Activated CD8-positive, alpha-beta memory T cell treated with anti-CD3 and anti-CD28 coated beads, Interleukin-2, amount 50 U/mL, for 48 hours (primary cell): ENCODE measurements around the gene SLC35G4.
"Not testable (repeated sequence)": the region's sequence is repeated elsewhere in the genome, so short reads cannot be mapped to it uniquely, and the experiment has no call there.

Experiments
- DNase-seq: peaks from one replicate; pipeline ENCODE4 v3.0.0-alpha.2; 2020

The SLC35G4 gene

GRCh38 chr18:11609488-11609887 lies at the start of gene SLC35G4:
TSS of gene SLC35G4 (plus strand) at chr18:11609596. CDS start at chr18:11609596, 0 bp downstream.
- not testable (repeated sequence) for DNase-seq

GRCh38 chr18:11561293-11561692 lies 48.1 kb upstream of the SLC35G4 start:
- no peak for DNase-seq

- DNase-seq: no peak
These were observed 43.7 kb upstream of the SLC35G4 start for GRCh38 chr18:11565716-11566115.

GRCh38 chr18:11566236-11566965 lies 43.0 kb upstream of the SLC35G4 start:
- no peak for DNase-seq

GRCh38 chr18:11567396-11567795 lies 42.0 kb upstream of the SLC35G4 start:
- no peak for DNase-seq

GRCh38 chr18:11570073-11570588 lies 39.3 kb upstream of the SLC35G4 start:
- no peak for DNase-seq

- no peak for DNase-seq
These were observed 38.5 kb upstream of the SLC35G4 start for GRCh38 chr18:11570769-11571412.

GRCh38 chr18:11572201-11572600 lies 37.2 kb upstream of the SLC35G4 start:
- no peak for DNase-seq

- no peak for DNase-seq
These were observed 34.9 kb upstream of the SLC35G4 start for GRCh38 chr18:11574545-11574944.

- DNase-seq: no peak
These were observed 31.9 kb upstream of the SLC35G4 start for GRCh38 chr18:11577271-11578112.

- no peak for DNase-seq
These were observed 30.6 kb upstream of the SLC35G4 start for GRCh38 chr18:11578799-11579198.

GRCh38 chr18:11579916-11580315 lies 29.5 kb upstream of the SLC35G4 start:
- no peak for DNase-seq

GRCh38 chr18:11581286-11581685 lies 28.1 kb upstream of the SLC35G4 start:
- DNase-seq: no peak

- no peak for DNase-seq
These were observed 23.8 kb upstream of the SLC35G4 start for GRCh38 chr18:11585596-11585995.

GRCh38 chr18:11586896-11587295 lies 22.5 kb upstream of the SLC35G4 start:
- DNase-seq: no peak

GRCh38 chr18:11587432-11587831 lies 22.0 kb upstream of the SLC35G4 start:
- no peak for DNase-seq

- DNase-seq: no peak
These were observed 21.6 kb upstream of the SLC35G4 start for GRCh38 chr18:11587846-11588245.

GRCh38 chr18:11591957-11592356 lies 17.4 kb upstream of the SLC35G4 start:
- no peak for DNase-seq

- no peak for DNase-seq
These were observed 9.1 kb upstream of the SLC35G4 start for GRCh38 chr18:11600321-11600720.

- no peak for DNase-seq
These were observed 1.5 kb upstream of the SLC35G4 start for GRCh38 chr18:11607906-11608305.

- not testable (repeated sequence) for DNase-seq
These were observed 778 bp upstream of the SLC35G4 start for GRCh38 chr18:11608618-11609017.

GRCh38 chr18:11613073-11613472 lies 3.7 kb downstream of the SLC35G4 start:
- DNase-seq: not testable (repeated sequence)

- not testable (repeated sequence) for DNase-seq
These were observed 4.2 kb downstream of the SLC35G4 start for GRCh38 chr18:11613611-11614010.
